Measurements from ENCODE around the gene SEC16B. TPM values are rescaled to one million over a fixed set of nuclear protein-coding genes. Genes with fewer than 3 reads are reported as not detected.

The SEC16B gene
- total RNA-seq, 4 donors from 2014 or later = 1.8 to 5.5 (median 3.5) TPM

DNA sequence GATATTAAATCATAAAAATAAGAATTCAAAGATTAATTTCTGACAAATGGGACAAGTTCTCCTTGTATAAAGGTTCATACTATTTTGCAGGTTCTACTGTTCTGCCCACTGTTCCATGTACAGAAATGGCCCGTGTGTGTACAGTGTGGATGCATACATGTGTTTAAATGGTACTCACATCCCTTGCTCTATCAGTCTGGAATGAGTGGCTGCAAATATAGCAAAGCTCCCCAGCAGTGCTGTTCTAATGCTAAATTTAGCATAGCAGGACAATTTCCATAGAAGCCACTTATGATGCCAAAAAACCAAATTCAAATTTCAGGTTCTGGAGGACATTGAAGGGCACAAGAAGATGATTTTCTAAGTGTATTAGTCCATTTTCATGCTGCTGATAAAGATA is 9.4 kb upstream of the SEC16B start:
- no peak overlapping the region for H3K27ac ChIP-seq
- ATAC-seq = no peak
- 79 to 100% methylated on average over 1 of the region's 1 CpG for WGBS, 2 donors (ENCODE audit: low coverage in 1 of 2)

GRCh38 chr1:177978530-177978929 is 8.7 kb upstream of the SEC16B start:
- Histone ChIP-seq H3K36me3 (peaks cover 0 to 11% of the 10 kb centered on the region in 2 donors), H3K9me3 (no peaks in the 10 kb centered on the region), H3K4me1 (peaks cover 0 to 3% (median 2%) of the 10 kb centered on the region in 3 donors), H3K27ac (no peak overlapping the region), H3K27me3 (no peaks in the 10 kb centered on the region), H3K4me3 (no peak overlapping the region)
- no peak for ATAC-seq
- TF ChIP-seq POLR2A (IDR thresholded peaks at IDR 0.05) (no peak), POLR2AphosphoS5 (IDR thresholded peaks at IDR 0.05) (no peak), EP300 (IDR thresholded peaks at IDR 0.05) (no peak)
- TF ChIP-seq, protein P1, sequence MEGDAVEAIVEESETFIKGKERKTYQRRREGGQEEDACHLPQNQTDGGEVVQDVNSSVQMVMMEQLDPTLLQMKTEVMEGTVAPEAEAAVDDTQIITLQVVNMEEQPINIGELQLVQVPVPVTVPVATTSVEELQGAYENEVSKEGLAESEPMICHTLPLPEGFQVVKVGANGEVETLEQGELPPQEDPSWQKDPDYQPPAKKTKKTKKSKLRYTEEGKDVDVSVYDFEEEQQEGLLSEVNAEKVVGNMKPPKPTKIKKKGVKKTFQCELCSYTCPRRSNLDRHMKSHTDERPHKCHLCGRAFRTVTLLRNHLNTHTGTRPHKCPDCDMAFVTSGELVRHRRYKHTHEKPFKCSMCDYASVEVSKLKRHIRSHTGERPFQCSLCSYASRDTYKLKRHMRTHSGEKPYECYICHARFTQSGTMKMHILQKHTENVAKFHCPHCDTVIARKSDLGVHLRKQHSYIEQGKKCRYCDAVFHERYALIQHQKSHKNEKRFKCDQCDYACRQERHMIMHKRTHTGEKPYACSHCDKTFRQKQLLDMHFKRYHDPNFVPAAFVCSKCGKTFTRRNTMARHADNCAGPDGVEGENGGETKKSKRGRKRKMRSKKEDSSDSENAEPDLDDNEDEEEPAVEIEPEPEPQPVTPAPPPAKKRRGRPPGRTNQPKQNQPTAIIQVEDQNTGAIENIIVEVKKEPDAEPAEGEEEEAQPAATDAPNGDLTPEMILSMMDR (IDR thresholded peaks at IDR 0.05) = no peak
- 100% methylated on average over 1 of the region's 1 CpG for WGBS, 2 donors (ENCODE audit: low coverage in 1 of 2)

More for the DNA sequence above, 9.4 kb upstream of the SEC16B start:
- TF ChIP-seq, protein P1 (IDR thresholded peaks at IDR 0.05) = no peak
- TF ChIP-seq EP300 (IDR thresholded peaks at IDR 0.05) = no peak
- no peak for TF ChIP-seq POLR2A (IDR thresholded peaks at IDR 0.05)
- TF ChIP-seq POLR2AphosphoS5 (IDR thresholded peaks at IDR 0.05) = no peak
- H3K27me3 ChIP-seq = no peaks in the 10 kb centered on the region
- H3K9me3 ChIP-seq = no peaks in the 10 kb centered on the region
- H3K4me1 ChIP-seq = peaks cover 0 to 10% (median 6%) of the 10 kb centered on the region in 3 donors
- peaks cover 0 to 11% of the 10 kb centered on the region in 2 donors for H3K36me3 ChIP-seq
- no peak overlapping the region for H3K4me3 ChIP-seq

DNA sequence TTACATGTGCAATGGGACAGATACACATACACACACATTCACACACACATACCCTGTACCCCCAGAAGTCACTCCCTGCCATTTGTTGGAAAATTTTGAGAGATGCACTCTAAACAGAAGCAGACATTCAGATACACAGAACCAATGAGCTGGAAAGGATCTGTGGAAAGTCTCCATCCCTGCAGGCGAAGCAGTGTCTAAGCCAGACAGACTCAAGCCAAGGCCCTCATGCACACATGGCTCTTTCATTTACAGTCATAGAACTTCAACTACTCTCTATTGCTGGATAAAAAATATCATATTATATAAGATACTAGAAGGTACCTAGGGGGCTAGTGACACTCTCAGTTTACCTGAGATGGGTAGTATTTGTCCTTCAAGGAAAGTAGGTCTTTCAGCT is 7.3 kb upstream of the SEC16B start:
- WGBS, 2 donors (ENCODE audit: low coverage in 1 of 2) = 75 to 100% methylated on average over 1 of the region's 1 CpG
- H3K27me3 ChIP-seq = no peaks in the 10 kb centered on the region
- no peaks in the 10 kb centered on the region for H3K9me3 ChIP-seq
- peaks cover 0 to 16% of the 10 kb centered on the region in 2 donors for H3K36me3 ChIP-seq
- ATAC-seq = no peak
- H3K4me3 ChIP-seq = no peak overlapping the region
- H3K27ac ChIP-seq = no peak overlapping the region
- H3K4me1 ChIP-seq = no peaks in the 10 kb centered on the region
- TF ChIP-seq EP300 (IDR thresholded peaks at IDR 0.05) = no peak
- no peak for TF ChIP-seq POLR2A (IDR thresholded peaks at IDR 0.05)
- TF ChIP-seq, protein P1 (IDR thresholded peaks at IDR 0.05) = no peak
- TF ChIP-seq POLR2AphosphoS5 (IDR thresholded peaks at IDR 0.05) = no peak

DNA sequence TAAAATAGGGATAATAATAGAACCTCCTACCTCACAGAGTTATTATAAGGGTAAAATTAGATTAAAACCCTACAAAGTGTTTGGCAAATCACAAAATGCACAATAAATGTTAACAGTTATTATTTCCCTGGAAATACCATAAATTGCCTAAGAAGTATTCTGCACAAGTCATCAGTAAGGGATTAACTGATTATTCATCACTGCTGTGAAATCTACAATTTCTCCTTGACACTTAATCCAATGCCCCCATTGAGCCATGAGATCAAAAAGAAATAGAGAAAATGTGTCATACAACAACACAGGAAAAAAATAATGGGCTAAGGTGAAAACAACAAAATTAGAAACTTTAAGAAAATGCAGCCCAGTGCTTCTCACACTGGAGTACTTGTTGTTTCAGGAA is 6.7 kb upstream of the SEC16B start:
- H3K4me3 ChIP-seq = no peak overlapping the region
- no peak for ATAC-seq
- H3K9me3 ChIP-seq = no peaks in the 10 kb centered on the region
- H3K27me3 ChIP-seq = no peaks in the 10 kb centered on the region
- TF ChIP-seq EP300 (IDR thresholded peaks at IDR 0.05) = no peak
- no peak for TF ChIP-seq POLR2AphosphoS5 (IDR thresholded peaks at IDR 0.05)
- TF ChIP-seq POLR2A (IDR thresholded peaks at IDR 0.05) = no peak
- TF ChIP-seq, protein P1 (IDR thresholded peaks at IDR 0.05) = no peak
- H3K4me1 ChIP-seq = no peaks in the 10 kb centered on the region
- no peak overlapping the region for H3K27ac ChIP-seq
- H3K36me3 ChIP-seq = peaks cover 0 to 16% of the 10 kb centered on the region in 2 donors

GRCh38 chr1:177975588-177976495 is 6.0 kb upstream of the SEC16B start:
- 32 to 64% methylated on average over 2 to 4 of the region's 5 CpGs for WGBS, 2 donors (ENCODE audit: low coverage in 1 of 2)

More at GRCh38 chr1:177975588-177976495, 6.0 kb upstream of the SEC16B start:
- Histone ChIP-seq H3K4me1 (no peaks in the 10 kb centered on the region), H3K36me3 (peaks cover 0 to 16% of the 10 kb centered on the region in 2 donors), H3K4me3 (no peak overlapping the region), H3K27ac (no peak overlapping the region), H3K9me3 (no peaks in the 10 kb centered on the region), H3K27me3 (no peaks in the 10 kb centered on the region)
- TF ChIP-seq EP300 (IDR thresholded peaks at IDR 0.05) (no peak), POLR2A (IDR thresholded peaks at IDR 0.05) (no peak), POLR2AphosphoS5 (IDR thresholded peaks at IDR 0.05) (no peak)
- TF ChIP-seq, protein P1 (IDR thresholded peaks at IDR 0.05) = no peak
- ATAC-seq = no peak

Data from gastroesophageal sphincter (tissue), 4 donors.